Measurements from ENCODE around the gene DHRS12. TPM values are rescaled to one million over a fixed set of nuclear protein-coding genes. Genes with fewer than 3 reads are reported as not detected.

DHRS12 gene
- total RNA-seq, 1 experiment from 2014 or later, result 2.6 TPM

DNA sequence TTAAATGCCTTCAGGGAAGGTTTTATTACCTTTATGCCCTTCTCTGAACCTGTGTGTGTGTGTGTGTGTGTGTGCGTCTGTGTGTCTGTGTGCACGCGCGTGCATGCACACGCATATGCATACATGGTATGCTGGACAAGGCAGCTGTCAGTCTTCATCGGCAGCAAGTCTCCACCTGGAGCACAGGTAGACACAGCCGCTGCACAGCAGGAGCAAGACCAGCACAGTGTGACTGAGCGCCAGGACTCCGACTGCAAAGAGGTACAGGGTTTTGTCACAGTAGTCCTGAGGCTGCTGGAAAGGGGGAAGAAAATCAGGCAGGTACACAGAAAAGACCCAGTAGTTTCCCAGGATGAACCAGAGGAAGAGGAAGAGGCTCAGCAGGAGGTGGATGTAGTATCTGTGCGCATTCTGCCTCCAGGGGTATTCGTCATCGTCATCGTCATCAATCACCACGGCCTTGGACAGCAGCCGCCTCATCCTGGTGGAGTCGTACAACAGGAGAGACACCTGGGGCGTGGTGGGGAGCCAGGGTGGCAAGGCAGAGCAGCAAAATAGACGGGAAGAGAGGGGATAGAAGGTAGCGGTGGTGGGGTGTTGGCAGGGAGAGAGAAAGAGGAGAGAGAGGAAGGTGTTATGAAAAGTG, 12.8 kb upstream of the DHRS12 start:
- no peak for TF ChIP-seq EZH2 (IDR thresholded peaks at IDR 0.05; ENCODE audit: low read length, unreplicated experiment)
- no peak for TF ChIP-seq EZH2phosphoT487 (IDR thresholded peaks at IDR 0.05; ENCODE audit: borderline replicate concordance, low read length)
- TF ChIP-seq, protein P1, sequence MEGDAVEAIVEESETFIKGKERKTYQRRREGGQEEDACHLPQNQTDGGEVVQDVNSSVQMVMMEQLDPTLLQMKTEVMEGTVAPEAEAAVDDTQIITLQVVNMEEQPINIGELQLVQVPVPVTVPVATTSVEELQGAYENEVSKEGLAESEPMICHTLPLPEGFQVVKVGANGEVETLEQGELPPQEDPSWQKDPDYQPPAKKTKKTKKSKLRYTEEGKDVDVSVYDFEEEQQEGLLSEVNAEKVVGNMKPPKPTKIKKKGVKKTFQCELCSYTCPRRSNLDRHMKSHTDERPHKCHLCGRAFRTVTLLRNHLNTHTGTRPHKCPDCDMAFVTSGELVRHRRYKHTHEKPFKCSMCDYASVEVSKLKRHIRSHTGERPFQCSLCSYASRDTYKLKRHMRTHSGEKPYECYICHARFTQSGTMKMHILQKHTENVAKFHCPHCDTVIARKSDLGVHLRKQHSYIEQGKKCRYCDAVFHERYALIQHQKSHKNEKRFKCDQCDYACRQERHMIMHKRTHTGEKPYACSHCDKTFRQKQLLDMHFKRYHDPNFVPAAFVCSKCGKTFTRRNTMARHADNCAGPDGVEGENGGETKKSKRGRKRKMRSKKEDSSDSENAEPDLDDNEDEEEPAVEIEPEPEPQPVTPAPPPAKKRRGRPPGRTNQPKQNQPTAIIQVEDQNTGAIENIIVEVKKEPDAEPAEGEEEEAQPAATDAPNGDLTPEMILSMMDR (conservative IDR thresholded peaks at IDR 0.05; ENCODE audit: low read depth, low read length), result no peak
- BruUV-seq (replicated peaks), result no TSS peak
- H2AFZ ChIP-seq (ENCODE audit: low read length), result no peak overlapping the region
- no peaks in the 10 kb centered on the region for H3K27me3 ChIP-seq (ENCODE audit: low read length)
- H3K4me1 ChIP-seq (ENCODE audit: insufficient read depth, low read length), result peaks cover 6% of the 10 kb centered on the region; the same call in 1 of the 2 replicates
- ChIA-PET CTCF (no interaction called here), POLR2A (ENCODE audit: unreplicated experiment) (no interaction called here)
- no peaks in the 10 kb centered on the region for H3K36me3 ChIP-seq (ENCODE audit: low read depth, low read length)
- H3K79me2 ChIP-seq (ENCODE audit: low read length), result no peaks in the 10 kb centered on the region
- H3F3A ChIP-seq (ENCODE audit: low read length, unreplicated experiment), result no peaks in the 10 kb centered on the region
- intact Hi-C loops (cut with micrococcal nuclease), result loop anchor here (5.0 kb wide), 2 partner anchors 41 to 81 kb away; no protein-coding TSS in a partner anchor
- H3K4me2 ChIP-seq (ENCODE audit: low read length), result no peak overlapping the region
- no peak overlapping the region for H3K4me3 ChIP-seq (ENCODE audit: low read length)
- no peaks in the 10 kb centered on the region for H4K20me1 ChIP-seq (ENCODE audit: low read length)
- no peaks in the 10 kb centered on the region for H3K9me3 ChIP-seq (ENCODE audit: low read length)
- DNase-seq (peak; percentile 8), ATAC-seq (no peak)
- H3K27ac ChIP-seq (ENCODE audit: low read length), result no peak overlapping the region
- H3K9ac ChIP-seq (ENCODE audit: low read length), result no peak overlapping the region
- no peaks in the 10 kb centered on the region for H3K9me2 ChIP-seq (replicated peaks; ENCODE audit: low read length)

DNA sequence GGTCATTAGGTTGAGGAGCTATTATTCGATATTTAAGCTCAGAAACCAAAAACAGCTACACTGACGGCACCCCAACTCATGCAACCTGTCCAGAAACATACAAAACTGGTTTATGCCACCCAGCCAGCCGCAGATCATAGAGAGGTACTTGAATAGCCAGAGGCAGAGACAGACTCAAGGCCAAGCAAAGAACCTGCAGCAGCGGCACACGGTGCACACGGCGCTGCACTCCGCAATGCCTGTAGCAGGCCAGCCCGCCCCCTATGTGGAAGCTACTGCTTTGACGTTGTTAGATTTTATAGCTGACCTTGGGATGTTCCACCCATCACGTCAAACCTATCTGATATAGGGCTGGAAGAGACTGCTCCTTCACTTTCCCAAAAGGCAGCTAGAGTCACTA, 11.9 kb upstream of the DHRS12 start:
- POLR2A ChIA-PET (ENCODE audit: unreplicated experiment), result interaction anchor here (0.7 kb wide), 1 partner anchor 43 kb away, joined by 3 read pairs; no protein-coding TSS in a partner anchor

More for the DNA sequence above, 11.9 kb upstream of the DHRS12 start:
- Histone ChIP-seq H3K9me3 (ENCODE audit: low read length) (no peaks in the 10 kb centered on the region), H3K4me1 (ENCODE audit: insufficient read depth, low read length) (peaks cover 6% of the 10 kb centered on the region; the same call in 1 of the 2 replicates), H3K79me2 (ENCODE audit: low read length) (no peaks in the 10 kb centered on the region), H2AFZ (ENCODE audit: low read length) (peak overlapping the region; percentile 94), H3F3A (ENCODE audit: low read length, unreplicated experiment) (no peaks in the 10 kb centered on the region), H4K20me1 (ENCODE audit: low read length) (no peaks in the 10 kb centered on the region), H3K27ac (ENCODE audit: low read length) (no peak overlapping the region), H3K9me2 (replicated peaks; ENCODE audit: low read length) (no peaks in the 10 kb centered on the region), H3K36me3 (ENCODE audit: low read depth, low read length) (no peaks in the 10 kb centered on the region), H3K4me3 (ENCODE audit: low read length) (peak overlapping the region; percentile 68), H3K4me2 (ENCODE audit: low read length) (peak overlapping the region; percentile 97), H3K9ac (ENCODE audit: low read length) (no peak overlapping the region), H3K27me3 (ENCODE audit: low read length) (no peaks in the 10 kb centered on the region)
- BruUV-seq (replicated peaks), result no TSS peak
- ATAC-seq (peak; percentile 31), DNase-seq (peak; percentile 12)
- intact Hi-C loops (cut with micrococcal nuclease), result loop anchor here (2.0 to 5.0 kb wide), 3 partner anchors 41 to 385 kb away; no protein-coding TSS in a partner anchor
- TF ChIP-seq, protein P1 (conservative IDR thresholded peaks at IDR 0.05; ENCODE audit: low read depth, low read length), result no peak
- TF ChIP-seq EZH2phosphoT487 (IDR thresholded peaks at IDR 0.05; ENCODE audit: borderline replicate concordance, low read length) (no peak), EZH2 (IDR thresholded peaks at IDR 0.05; ENCODE audit: low read length, unreplicated experiment) (no peak)
- CTCF ChIA-PET, result interaction anchor here (0.9 kb wide), 2 partner anchors 9 to 312 kb away, joined by 3 read pairs; no protein-coding TSS in a partner anchor
